LNCAP (cell line): ENCODE data around the gene CREBBP.

ENCODE experiments used
- TF ChIP-seq, protein P1 (sequence below): fragments of 450-650 bp; IDR thresholded peaks from 2 replicates; pipeline ENCODE4 v1.5.1; 2017; ENCODE audit warnings: mild to moderate bottlenecking

Gene CREBBP

DNA sequence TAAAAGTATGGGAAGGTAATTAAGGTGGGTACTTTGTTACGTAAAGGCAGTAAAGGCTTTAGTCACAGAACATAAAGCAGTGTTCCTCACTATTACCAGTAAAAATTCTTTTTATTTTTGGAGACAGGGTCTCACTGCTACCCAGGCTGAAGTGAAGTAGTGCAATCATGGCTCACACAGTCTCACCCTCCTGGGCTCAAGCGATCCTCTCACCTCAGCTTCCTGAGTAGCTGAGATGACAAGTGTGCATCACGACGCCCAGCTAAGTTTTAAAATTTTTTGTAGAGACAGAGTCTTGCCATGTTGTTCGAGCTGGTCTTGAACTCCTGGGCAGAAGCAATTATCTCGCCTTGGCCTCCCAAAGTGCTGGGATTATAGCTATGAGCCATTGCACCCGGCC is 80.5 kb downstream of the CREBBP start:
- TF ChIP-seq, protein P1, sequence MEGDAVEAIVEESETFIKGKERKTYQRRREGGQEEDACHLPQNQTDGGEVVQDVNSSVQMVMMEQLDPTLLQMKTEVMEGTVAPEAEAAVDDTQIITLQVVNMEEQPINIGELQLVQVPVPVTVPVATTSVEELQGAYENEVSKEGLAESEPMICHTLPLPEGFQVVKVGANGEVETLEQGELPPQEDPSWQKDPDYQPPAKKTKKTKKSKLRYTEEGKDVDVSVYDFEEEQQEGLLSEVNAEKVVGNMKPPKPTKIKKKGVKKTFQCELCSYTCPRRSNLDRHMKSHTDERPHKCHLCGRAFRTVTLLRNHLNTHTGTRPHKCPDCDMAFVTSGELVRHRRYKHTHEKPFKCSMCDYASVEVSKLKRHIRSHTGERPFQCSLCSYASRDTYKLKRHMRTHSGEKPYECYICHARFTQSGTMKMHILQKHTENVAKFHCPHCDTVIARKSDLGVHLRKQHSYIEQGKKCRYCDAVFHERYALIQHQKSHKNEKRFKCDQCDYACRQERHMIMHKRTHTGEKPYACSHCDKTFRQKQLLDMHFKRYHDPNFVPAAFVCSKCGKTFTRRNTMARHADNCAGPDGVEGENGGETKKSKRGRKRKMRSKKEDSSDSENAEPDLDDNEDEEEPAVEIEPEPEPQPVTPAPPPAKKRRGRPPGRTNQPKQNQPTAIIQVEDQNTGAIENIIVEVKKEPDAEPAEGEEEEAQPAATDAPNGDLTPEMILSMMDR = no peak

DNA sequence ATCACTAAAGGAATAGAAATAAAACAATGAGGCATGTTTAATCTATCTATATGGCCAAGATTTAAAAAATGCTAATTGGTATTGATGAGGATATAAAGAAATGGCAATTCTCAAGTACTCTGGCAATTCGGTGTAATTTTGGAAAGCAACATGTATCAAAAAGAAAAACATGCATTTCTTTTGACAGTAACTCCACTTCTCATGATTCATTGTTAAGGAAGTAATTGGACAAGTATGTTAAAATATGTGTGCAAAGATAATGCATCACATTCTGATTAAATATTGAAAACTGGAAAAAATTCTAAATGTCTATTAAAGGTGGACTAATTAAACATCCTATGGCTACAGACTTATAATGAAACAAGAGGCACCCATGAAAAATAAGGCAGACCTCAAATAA is 81.2 kb downstream of the CREBBP start:
- TF ChIP-seq, protein P1 = no peak

GRCh38 chr16:3798838-3799237 is 81.7 kb downstream of the CREBBP start:
- TF ChIP-seq, protein P1 = no peak

- TF ChIP-seq, protein P1 = no peak
Observed at GRCh38 chr16:3797904-3798811, 82.4 kb downstream of the CREBBP start.

DNA sequence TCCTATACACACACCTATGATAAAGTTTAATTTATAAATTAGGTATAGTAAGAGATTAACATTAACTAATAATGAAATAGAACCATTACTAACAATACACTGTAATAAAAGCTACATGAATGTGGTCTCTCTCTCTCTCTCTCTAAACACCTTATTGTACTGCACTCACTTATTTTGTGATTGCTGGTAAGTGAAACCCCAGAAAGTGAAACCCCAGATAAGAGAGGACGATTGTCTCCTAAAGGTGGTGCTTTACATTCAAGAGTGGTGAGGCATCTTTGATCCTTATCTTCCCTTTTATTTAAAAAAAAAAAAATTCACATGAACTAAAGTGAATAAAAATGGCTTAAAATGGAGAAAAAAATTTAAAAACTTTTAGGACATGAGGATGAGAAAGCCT is 83.0 kb downstream of the CREBBP start:
- TF ChIP-seq, protein P1 = no peak

GRCh38 chr16:3793161-3793576 is 87.3 kb downstream of the CREBBP start:
- TF ChIP-seq, protein P1 = no peak

DNA sequence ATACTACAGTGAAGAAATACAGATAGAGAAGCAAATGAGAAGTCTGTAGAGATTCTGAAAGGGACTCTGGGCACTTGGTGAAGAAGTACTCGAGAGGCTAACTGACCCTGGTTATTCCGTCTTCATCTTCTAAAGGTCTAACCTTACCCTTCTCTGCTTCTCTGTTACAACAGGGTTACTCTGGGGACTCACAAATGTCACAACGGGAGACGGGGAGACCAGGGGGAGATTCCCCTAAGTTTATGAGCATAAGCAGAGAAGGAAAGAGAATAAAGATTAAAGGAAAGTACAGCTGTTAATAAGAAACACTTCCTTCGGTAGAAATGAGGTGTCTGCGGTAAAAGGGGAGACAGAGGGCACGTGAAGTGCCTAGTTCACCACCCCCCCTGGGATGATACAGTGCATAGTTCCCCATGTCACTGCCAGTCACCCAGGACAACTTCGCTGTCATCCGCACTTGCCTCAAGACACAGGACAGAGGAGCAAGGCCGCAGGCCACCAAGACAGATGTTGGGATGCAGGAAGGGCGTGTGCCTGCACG is 88.0 kb downstream of the CREBBP start:
- TF ChIP-seq, protein P1 = no peak
